ENCODE measurements around the gene PRKAG2.
"Not testable (repeated sequence)": the region's sequence is repeated elsewhere in the genome, so short reads cannot be mapped to it uniquely, and the experiment has no call there.

PRKAG2 gene

GRCh38 chr7:151830121-151830830 is 46.6 kb downstream of the PRKAG2 start:
- H3K4me3 ChIP-seq (ENCODE audit: low read depth, low read length) = no peak overlapping the region
- H3K9ac ChIP-seq (ENCODE audit: low read length) = no peak overlapping the region
- H3K27ac ChIP-seq (ENCODE audit: low read depth, low read length) = no peak overlapping the region
- H3K36me3 ChIP-seq (ENCODE audit: control insufficient read depth, insufficient read depth, low read length) = no peaks in the 10 kb centered on the region
- H3K9me3 ChIP-seq (ENCODE audit: control insufficient read depth, insufficient read depth, low read depth, low read length) = no peaks in the 10 kb centered on the region
- H3K4me1 ChIP-seq (ENCODE audit: control insufficient read depth, insufficient read depth, low read length) = no peaks in the 10 kb centered on the region
- H3K27me3 ChIP-seq (ENCODE audit: control insufficient read depth, insufficient read depth, low read length) = peaks cover 3% of the 10 kb centered on the region; the same call in 1 of the 2 replicates

GRCh38 chr7:151829707-151830106 is 47.2 kb downstream of the PRKAG2 start:
- Histone ChIP-seq H3K9me3 (ENCODE audit: control insufficient read depth, insufficient read depth, low read depth, low read length) (no peaks in the 10 kb centered on the region), H3K27ac (ENCODE audit: low read depth, low read length) (no peak overlapping the region), H3K27me3 (ENCODE audit: control insufficient read depth, insufficient read depth, low read length) (peaks cover 3% of the 10 kb centered on the region; the same call in 1 of the 2 replicates), H3K36me3 (ENCODE audit: control insufficient read depth, insufficient read depth, low read length) (no peaks in the 10 kb centered on the region), H3K9ac (ENCODE audit: low read length) (no peak overlapping the region), H3K4me3 (ENCODE audit: low read depth, low read length) (no peak overlapping the region), H3K4me1 (ENCODE audit: control insufficient read depth, insufficient read depth, low read length) (no peaks in the 10 kb centered on the region)

- no peaks in the 10 kb centered on the region; the same call in 1 of the 2 replicates for H3K4me1 ChIP-seq (ENCODE audit: control insufficient read depth, insufficient read depth, low read length)
- H3K27ac ChIP-seq (ENCODE audit: low read depth, low read length) = no peak overlapping the region
- H3K9ac ChIP-seq (ENCODE audit: low read length) = no peak overlapping the region
- H3K36me3 ChIP-seq (ENCODE audit: control insufficient read depth, insufficient read depth, low read length) = no peaks in the 10 kb centered on the region
- no peaks in the 10 kb centered on the region for H3K27me3 ChIP-seq (ENCODE audit: control insufficient read depth, insufficient read depth, low read length)
- no peaks in the 10 kb centered on the region for H3K9me3 ChIP-seq (ENCODE audit: control insufficient read depth, insufficient read depth, low read depth, low read length)
- H3K4me3 ChIP-seq (ENCODE audit: low read depth, low read length) = no peak overlapping the region
Measured at GRCh38 chr7:151827620-151828019, 49.3 kb downstream of the PRKAG2 start.

- not testable (repeated sequence) for H3K4me1 ChIP-seq (ENCODE audit: control insufficient read depth, insufficient read depth, low read length); H3K27ac ChIP-seq (ENCODE audit: low read depth, low read length); H3K4me3 ChIP-seq (ENCODE audit: low read depth, low read length); H3K36me3 ChIP-seq (ENCODE audit: control insufficient read depth, insufficient read depth, low read length); H3K9ac ChIP-seq (ENCODE audit: low read length); H3K27me3 ChIP-seq (ENCODE audit: control insufficient read depth, insufficient read depth, low read length); H3K9me3 ChIP-seq (ENCODE audit: control insufficient read depth, insufficient read depth, low read depth, low read length)
Measured at GRCh38 chr7:151826316-151826715, 50.6 kb downstream of the PRKAG2 start.

GRCh38 chr7:151825721-151826120 is 51.2 kb downstream of the PRKAG2 start:
- H3K4me1 ChIP-seq (ENCODE audit: control insufficient read depth, insufficient read depth, low read length) = no peaks in the 10 kb centered on the region; the same call in 1 of the 2 replicates
- no peak overlapping the region for H3K9ac ChIP-seq (ENCODE audit: low read length)
- no peaks in the 10 kb centered on the region for H3K36me3 ChIP-seq (ENCODE audit: control insufficient read depth, insufficient read depth, low read length)
- no peak overlapping the region for H3K27ac ChIP-seq (ENCODE audit: low read depth, low read length)
- no peaks in the 10 kb centered on the region for H3K27me3 ChIP-seq (ENCODE audit: control insufficient read depth, insufficient read depth, low read length)
- H3K4me3 ChIP-seq (ENCODE audit: low read depth, low read length) = no peak overlapping the region
- no peaks in the 10 kb centered on the region for H3K9me3 ChIP-seq (ENCODE audit: control insufficient read depth, insufficient read depth, low read depth, low read length)

GRCh38 chr7:151824373-151824933 is 52.5 kb downstream of the PRKAG2 start:
- Histone ChIP-seq H3K27me3 (ENCODE audit: control insufficient read depth, insufficient read depth, low read length) (no peaks in the 10 kb centered on the region), H3K27ac (ENCODE audit: low read depth, low read length) (no peak overlapping the region), H3K4me3 (ENCODE audit: low read depth, low read length) (no peak overlapping the region), H3K4me1 (ENCODE audit: control insufficient read depth, insufficient read depth, low read length) (no peaks in the 10 kb centered on the region; the same call in 1 of the 2 replicates), H3K9ac (ENCODE audit: low read length) (no peak overlapping the region), H3K36me3 (ENCODE audit: control insufficient read depth, insufficient read depth, low read length) (no peaks in the 10 kb centered on the region), H3K9me3 (ENCODE audit: control insufficient read depth, insufficient read depth, low read depth, low read length) (no peaks in the 10 kb centered on the region)

- H3K4me3 ChIP-seq (ENCODE audit: low read depth, low read length) = no peak overlapping the region
- H3K27ac ChIP-seq (ENCODE audit: low read depth, low read length) = no peak overlapping the region
- no peaks in the 10 kb centered on the region for H3K27me3 ChIP-seq (ENCODE audit: control insufficient read depth, insufficient read depth, low read length)
- H3K9me3 ChIP-seq (ENCODE audit: control insufficient read depth, insufficient read depth, low read depth, low read length) = no peaks in the 10 kb centered on the region
- no peaks in the 10 kb centered on the region; the same call in 1 of the 2 replicates for H3K4me1 ChIP-seq (ENCODE audit: control insufficient read depth, insufficient read depth, low read length)
- H3K9ac ChIP-seq (ENCODE audit: low read length) = no peak overlapping the region
- no peaks in the 10 kb centered on the region for H3K36me3 ChIP-seq (ENCODE audit: control insufficient read depth, insufficient read depth, low read length)
Measured at GRCh38 chr7:151823566-151824372, 53.1 kb downstream of the PRKAG2 start.

GRCh38 chr7:151822541-151823181 is 54.3 kb downstream of the PRKAG2 start:
- H3K9me3 ChIP-seq (ENCODE audit: control insufficient read depth, insufficient read depth, low read depth, low read length) = no peaks in the 10 kb centered on the region
- H3K9ac ChIP-seq (ENCODE audit: low read length) = no peak overlapping the region
- H3K4me3 ChIP-seq (ENCODE audit: low read depth, low read length) = no peak overlapping the region
- no peaks in the 10 kb centered on the region for H3K36me3 ChIP-seq (ENCODE audit: control insufficient read depth, insufficient read depth, low read length)
- no peaks in the 10 kb centered on the region for H3K27me3 ChIP-seq (ENCODE audit: control insufficient read depth, insufficient read depth, low read length)
- H3K4me1 ChIP-seq (ENCODE audit: control insufficient read depth, insufficient read depth, low read length) = no peaks in the 10 kb centered on the region; the same call in 1 of the 2 replicates
- no peak overlapping the region for H3K27ac ChIP-seq (ENCODE audit: low read depth, low read length)

- Histone ChIP-seq H3K4me3 (ENCODE audit: low read depth, low read length) (no peak overlapping the region), H3K27me3 (ENCODE audit: control insufficient read depth, insufficient read depth, low read length) (no peaks in the 10 kb centered on the region), H3K9ac (ENCODE audit: low read length) (no peak overlapping the region), H3K36me3 (ENCODE audit: control insufficient read depth, insufficient read depth, low read length) (no peaks in the 10 kb centered on the region), H3K4me1 (ENCODE audit: control insufficient read depth, insufficient read depth, low read length) (no peaks in the 10 kb centered on the region; the same call in 1 of the 2 replicates), H3K9me3 (ENCODE audit: control insufficient read depth, insufficient read depth, low read depth, low read length) (no peaks in the 10 kb centered on the region), H3K27ac (ENCODE audit: low read depth, low read length) (no peak overlapping the region)
Measured at GRCh38 chr7:151821806-151822540, 54.9 kb downstream of the PRKAG2 start.

GRCh38 chr7:151821226-151821625 is 55.7 kb downstream of the PRKAG2 start:
- H3K9me3 ChIP-seq (ENCODE audit: control insufficient read depth, insufficient read depth, low read depth, low read length) = no peaks in the 10 kb centered on the region
- no peak overlapping the region for H3K27ac ChIP-seq (ENCODE audit: low read depth, low read length)
- H3K36me3 ChIP-seq (ENCODE audit: control insufficient read depth, insufficient read depth, low read length) = no peaks in the 10 kb centered on the region
- no peaks in the 10 kb centered on the region; the same call in 1 of the 2 replicates for H3K27me3 ChIP-seq (ENCODE audit: control insufficient read depth, insufficient read depth, low read length)
- no peaks in the 10 kb centered on the region; the same call in 1 of the 2 replicates for H3K4me1 ChIP-seq (ENCODE audit: control insufficient read depth, insufficient read depth, low read length)
- no peak overlapping the region for H3K9ac ChIP-seq (ENCODE audit: low read length)
- no peak overlapping the region for H3K4me3 ChIP-seq (ENCODE audit: low read depth, low read length)
